ENCODE results near the gene PHF14.

DNA sequence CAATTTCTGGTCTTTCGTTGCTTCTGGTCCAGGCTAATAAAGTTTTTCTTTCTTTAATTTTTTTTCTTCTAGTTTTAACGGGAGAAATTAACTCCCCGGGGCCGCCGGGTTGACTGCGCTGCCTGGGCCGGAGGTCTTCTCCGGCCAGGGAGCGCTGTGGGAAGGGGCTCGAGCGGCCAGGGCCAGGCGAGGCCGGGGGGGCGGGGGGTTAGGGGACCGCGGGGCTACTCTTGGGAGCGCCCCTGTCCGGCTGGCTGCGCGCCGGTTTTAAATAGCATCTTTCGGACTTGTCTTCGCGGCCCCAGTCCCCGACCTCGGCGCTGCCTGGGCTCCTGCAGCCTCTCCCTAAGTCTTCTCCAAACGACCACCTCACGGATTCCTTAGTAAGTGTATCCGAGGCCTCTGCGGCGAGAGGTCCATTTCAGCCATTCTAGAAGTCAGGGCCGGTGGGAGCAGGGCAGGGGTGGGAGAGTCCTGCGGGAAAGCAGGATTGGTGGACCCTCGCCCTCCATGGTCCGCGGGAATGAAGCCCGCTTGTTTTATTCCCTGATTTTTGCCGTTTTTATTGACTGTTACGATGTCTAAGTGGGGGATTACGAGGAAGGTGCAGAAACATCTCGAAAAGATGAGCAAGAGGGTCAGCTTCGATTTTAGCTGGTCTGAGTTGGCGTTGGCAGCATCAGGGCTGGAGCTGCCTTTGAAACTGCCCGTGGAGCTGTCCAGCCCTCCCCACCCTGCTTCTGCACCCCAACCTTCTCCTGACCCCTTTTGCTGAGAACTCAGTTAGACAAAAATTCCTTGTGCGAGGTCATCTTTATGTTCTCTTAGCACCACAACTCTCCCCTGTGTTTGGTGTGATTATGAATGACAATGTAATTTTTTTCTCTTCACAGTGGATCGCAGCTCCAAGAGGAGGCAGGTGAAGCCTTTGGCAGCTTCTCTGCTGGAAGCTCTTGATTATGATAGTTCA is 555 bp downstream of the PHF14 start:
- TF ChIP-seq, protein P1, sequence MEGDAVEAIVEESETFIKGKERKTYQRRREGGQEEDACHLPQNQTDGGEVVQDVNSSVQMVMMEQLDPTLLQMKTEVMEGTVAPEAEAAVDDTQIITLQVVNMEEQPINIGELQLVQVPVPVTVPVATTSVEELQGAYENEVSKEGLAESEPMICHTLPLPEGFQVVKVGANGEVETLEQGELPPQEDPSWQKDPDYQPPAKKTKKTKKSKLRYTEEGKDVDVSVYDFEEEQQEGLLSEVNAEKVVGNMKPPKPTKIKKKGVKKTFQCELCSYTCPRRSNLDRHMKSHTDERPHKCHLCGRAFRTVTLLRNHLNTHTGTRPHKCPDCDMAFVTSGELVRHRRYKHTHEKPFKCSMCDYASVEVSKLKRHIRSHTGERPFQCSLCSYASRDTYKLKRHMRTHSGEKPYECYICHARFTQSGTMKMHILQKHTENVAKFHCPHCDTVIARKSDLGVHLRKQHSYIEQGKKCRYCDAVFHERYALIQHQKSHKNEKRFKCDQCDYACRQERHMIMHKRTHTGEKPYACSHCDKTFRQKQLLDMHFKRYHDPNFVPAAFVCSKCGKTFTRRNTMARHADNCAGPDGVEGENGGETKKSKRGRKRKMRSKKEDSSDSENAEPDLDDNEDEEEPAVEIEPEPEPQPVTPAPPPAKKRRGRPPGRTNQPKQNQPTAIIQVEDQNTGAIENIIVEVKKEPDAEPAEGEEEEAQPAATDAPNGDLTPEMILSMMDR (IDR thresholded peaks at IDR 0.05): no peak
- no peak for TF ChIP-seq ZFX (IDR thresholded peaks at IDR 0.05; ENCODE audit: borderline replicate concordance)

All from 22Rv1 (cell line).